Activated CD8-positive, alpha-beta memory T cell treated with anti-CD3 and anti-CD28 coated beads for 24 hours (primary cell): ENCODE data around the gene SLC14A1.
"Not testable (repeated sequence)": the region's sequence is repeated elsewhere in the genome, so short reads cannot be mapped to it uniquely, and the experiment has no call there.

Experiments
- DNase-seq: peaks from one replicate; pipeline ENCODE4 v3.0.0-alpha.2; 2020

Gene SLC14A1

GRCh38 chr18:45724601-45725000 lies 620 bp downstream of the SLC14A1 start:
- no peak for DNase-seq

GRCh38 chr18:45725336-45725735 lies 1.4 kb downstream of the SLC14A1 start:
- no peak for DNase-seq

GRCh38 chr18:45726603-45727002 lies 2.6 kb downstream of the SLC14A1 start:
- no peak for DNase-seq

GRCh38 chr18:45727068-45727467 lies 3.1 kb downstream of the SLC14A1 start:
- no peak for DNase-seq

- DNase-seq, result no peak
Measured at GRCh38 chr18:45728336-45729010, 4.5 kb downstream of the SLC14A1 start.

- no peak for DNase-seq
Measured at GRCh38 chr18:45730832-45731575, 7.0 kb downstream of the SLC14A1 start.

GRCh38 chr18:45731716-45732115 lies 7.7 kb downstream of the SLC14A1 start:
- DNase-seq, result no peak

- no peak for DNase-seq
Measured at GRCh38 chr18:45733535-45733934, 9.6 kb downstream of the SLC14A1 start.

GRCh38 chr18:45734505-45734904 lies 10.5 kb downstream of the SLC14A1 start:
- DNase-seq, result no peak

GRCh38 chr18:45734944-45735343 lies 11.0 kb downstream of the SLC14A1 start:
- no peak for DNase-seq

- no peak for DNase-seq
Measured at GRCh38 chr18:45738660-45739059, 14.7 kb downstream of the SLC14A1 start.

GRCh38 chr18:45739268-45739667 lies 15.3 kb downstream of the SLC14A1 start:
- no peak for DNase-seq

- no peak for DNase-seq
Measured at GRCh38 chr18:45739848-45740247, 15.9 kb downstream of the SLC14A1 start.

GRCh38 chr18:45741056-45741455 lies 17.1 kb downstream of the SLC14A1 start:
- DNase-seq, result no peak

GRCh38 chr18:45745817-45746461 lies 22.0 kb downstream of the SLC14A1 start:
- DNase-seq, result no peak

- DNase-seq, result no peak
Measured at GRCh38 chr18:45748501-45748900, 24.5 kb downstream of the SLC14A1 start.

- DNase-seq, result no peak
Measured at GRCh38 chr18:45749918-45750689, 26.1 kb downstream of the SLC14A1 start.

- DNase-seq, result no peak
Measured at GRCh38 chr18:45751766-45752165, 27.8 kb downstream of the SLC14A1 start.

GRCh38 chr18:45752681-45753080 lies 28.7 kb downstream of the SLC14A1 start:
- DNase-seq, result no peak

GRCh38 chr18:45753286-45753685 lies 29.3 kb downstream of the SLC14A1 start:
- DNase-seq, result no peak

GRCh38 chr18:45755934-45756333 lies 32.0 kb downstream of the SLC14A1 start:
- DNase-seq, result no peak

GRCh38 chr18:45757005-45757404 lies 33.0 kb downstream of the SLC14A1 start:
- DNase-seq, result no peak

GRCh38 chr18:45757644-45758043 lies 33.7 kb downstream of the SLC14A1 start:
- DNase-seq, result not testable (repeated sequence)
